Frontal cortex (tissue), 4 donors: ENCODE measurements around the gene SERPINA3. TPM values are rescaled to one million over a fixed set of nuclear protein-coding genes. Genes with fewer than 3 reads are reported as not detected.

ENCODE experiments used
- DNase-seq, 2 donors: peaks; one replicate each; pipeline ENCODE4 v3.0.0; 2012; ENCODE audit warnings: low spot score in 2 of 2
- FAIRE-seq: peaks from 2 replicates; lab custom pipeline; 2012; peaks lifted over from hg19 to GRCh38; lab: Jason Lieb, UNC
- total RNA-seq: library from RNA; depleted of rRNA; stranded (reverse); fragments of >200 nt; gene quantifications from one replicate; pipeline ENCODE4 v1.2.3, GENCODE V29; 2014
- donor health status: control.
- donor health status: control.
- donor health status: control.

Gene SERPINA3
- total RNA-seq, 1 donor from 2014 or later: not detected

- FAIRE-seq (no peak), DNase-seq (no peak)
These were observed 29.3 kb upstream of the SERPINA3 start for GRCh38 chr14:94582851-94583250.

DNA sequence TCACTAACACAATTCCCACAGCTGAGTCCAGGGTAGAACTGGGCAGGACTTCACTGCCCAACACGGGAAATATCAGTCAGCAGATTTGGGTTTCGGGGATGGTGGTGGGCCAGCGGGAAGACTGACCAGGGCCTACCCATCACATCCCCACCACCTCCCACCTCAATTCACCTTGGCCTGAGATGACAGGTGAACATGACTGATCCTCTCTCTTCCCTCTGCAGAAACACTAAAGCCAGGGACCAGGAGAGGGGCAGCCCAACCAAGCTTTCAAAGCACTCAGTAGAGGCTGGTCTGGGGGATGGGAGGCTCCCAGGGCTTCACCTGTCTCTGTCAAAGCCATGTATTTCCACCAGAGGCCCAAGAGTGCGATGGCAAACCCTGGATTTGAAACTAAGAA, 28.6 kb upstream of the SERPINA3 start:
- DNase-seq (no peak), FAIRE-seq (no peak)

DNA sequence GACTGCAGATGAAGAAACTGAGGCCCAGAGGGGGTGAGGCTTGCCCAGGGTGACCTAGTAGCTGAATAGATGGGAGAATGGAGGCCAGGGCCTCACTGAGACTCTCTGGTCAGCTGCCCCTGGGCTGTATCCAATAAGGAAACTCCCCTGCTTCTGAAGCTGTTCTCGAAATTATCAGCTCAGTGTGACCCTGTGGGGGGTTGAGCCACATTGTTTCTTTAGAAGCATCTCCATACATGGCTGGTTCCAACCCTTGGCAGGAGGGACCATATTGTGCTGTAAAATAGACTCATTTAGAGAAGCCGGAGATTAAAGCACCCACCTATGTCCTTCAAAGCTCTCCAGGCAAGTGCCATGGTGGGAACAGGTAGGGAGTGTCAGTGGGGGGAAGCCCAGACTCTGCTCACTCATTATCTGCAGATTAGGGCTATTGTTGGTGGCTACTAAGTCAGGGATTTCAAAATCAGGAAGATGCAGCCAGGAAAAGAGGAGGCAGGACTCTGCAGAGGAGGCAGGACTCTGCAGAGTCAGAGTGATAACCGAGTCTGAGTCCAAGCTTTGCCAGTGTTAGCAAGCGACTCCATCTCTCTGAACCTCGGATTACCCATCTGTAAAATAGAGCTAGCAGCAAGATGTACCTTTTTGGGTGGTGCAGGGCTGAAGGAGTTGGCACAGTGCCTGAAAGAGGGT, 27.5 kb upstream of the SERPINA3 start:
- DNase-seq: no peak
- FAIRE-seq: no peak

GRCh38 chr14:94586635-94587034, 25.6 kb upstream of the SERPINA3 start:
- FAIRE-seq: no peak
- DNase-seq: no peak

DNA sequence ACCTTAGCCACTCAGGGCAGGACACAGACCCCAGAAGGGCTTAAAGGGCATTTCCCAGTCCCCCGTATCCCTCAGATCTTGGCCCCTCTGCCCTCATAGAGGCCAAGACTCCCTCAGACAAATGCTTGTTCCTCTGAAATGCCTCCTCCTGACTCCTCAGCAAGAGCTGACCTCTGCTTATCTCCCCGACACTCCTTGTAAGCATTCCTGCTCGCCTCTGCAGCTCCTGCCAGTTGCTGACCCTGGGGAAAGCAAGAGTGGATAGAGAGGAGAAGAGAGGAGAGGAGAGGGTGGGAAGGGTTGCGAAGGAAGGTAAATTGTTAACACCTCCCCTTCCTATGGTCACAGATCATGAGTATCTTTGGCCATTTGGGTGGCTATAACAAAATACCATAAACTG, 23.9 kb upstream of the SERPINA3 start:
- DNase-seq (no peak), FAIRE-seq (no peak)

DNA sequence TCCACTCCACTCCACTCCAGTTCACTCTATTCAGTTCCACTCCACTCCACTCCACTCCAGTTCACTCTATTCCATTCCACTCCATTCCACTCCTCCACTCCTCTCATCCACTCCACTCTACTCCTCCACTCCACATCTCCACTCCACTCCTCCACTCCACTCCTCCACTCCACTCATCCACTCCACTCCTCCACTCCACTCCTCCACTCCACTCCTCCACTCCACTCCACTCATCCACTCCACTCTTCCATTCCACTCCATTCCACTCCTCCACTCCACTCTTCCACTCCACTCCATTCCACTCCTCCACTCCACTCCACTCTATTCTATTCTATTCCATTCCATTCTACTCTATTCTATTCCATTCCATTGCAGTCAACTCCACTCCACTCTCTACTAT, 21.1 kb upstream of the SERPINA3 start:
- no peak for FAIRE-seq
- DNase-seq: no peak

DNA sequence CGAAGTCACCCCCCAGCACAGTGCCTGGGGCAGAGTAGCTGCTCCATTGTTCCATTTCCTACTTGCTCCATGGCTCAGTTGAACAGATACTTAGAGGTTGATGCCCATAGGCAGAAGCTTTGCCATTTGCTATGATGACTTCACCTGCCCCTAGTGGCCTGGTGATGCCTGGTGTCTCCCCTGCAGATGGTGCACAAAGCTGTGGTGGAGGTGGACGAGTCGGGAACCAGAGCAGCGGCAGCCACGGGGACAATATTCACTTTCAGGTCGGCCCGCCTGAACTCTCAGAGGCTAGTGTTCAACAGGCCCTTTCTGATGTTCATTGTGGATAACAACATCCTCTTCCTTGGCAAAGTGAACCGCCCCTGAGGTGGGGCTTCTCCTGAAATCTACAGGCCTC, 20.3 kb upstream of the SERPINA3 start:
- DNase-seq (no peak), FAIRE-seq (no peak)

DNA sequence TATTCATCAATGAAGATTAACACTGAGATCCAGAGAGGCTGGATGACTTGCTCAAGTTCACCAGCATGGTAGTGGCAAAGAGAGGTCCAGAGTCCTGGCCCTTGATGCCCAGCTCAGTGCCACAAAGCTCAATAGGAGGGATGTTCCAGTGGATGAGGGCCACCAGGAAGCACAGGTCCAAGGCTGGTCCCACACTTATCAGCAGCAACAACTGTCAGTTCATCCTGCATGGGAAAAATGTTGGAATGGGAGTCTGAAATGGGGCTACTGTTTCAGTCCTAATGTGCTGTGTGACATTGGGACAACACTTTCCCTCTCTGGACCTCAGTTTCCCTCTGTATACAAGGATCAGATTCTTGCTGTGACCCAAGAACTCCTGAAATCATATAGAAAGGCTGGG, 19.7 kb upstream of the SERPINA3 start:
- DNase-seq (no peak), FAIRE-seq (no peak)

DNA sequence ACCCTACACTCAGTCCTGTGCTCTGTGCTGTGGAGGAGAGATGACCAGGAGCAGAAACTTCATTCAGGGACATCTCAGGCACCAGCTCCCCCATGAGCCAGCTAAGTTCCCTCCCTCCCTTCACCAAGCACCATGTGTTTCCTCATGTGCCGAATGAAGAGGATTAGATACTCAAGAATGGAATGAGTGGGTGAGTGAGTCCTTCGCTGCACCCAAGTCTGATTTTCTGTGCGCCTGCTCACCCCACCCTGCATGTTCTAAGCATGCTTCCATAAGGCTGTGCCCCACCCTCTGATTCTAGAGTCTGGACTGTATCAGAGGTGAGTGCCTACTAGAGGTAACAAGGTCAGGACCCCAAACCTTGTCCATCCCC, 18.8 kb upstream of the SERPINA3 start:
- DNase-seq (no peak), FAIRE-seq (no peak)

- DNase-seq (no peak), FAIRE-seq (no peak)
These were observed 18.3 kb upstream of the SERPINA3 start for GRCh38 chr14:94593749-94594431.

DNA sequence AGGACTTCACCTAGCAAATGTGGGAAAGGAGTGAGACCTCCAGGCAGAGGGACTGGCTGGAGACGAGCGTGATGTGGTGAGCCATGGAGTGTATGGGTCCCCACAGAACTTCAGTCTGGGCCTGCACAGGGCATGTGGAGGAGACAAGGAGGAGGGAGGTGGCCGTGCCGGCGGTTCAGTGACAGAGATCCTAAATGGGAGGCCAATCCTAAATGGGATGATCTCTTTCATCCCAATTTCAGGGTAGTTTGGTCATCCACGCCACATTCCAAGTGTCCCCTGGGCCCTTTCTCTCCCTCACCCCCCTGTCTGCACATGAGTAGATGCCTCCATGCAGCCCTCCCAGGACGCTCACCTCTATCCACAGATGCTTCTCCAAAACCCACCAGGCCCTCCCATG, 17.8 kb upstream of the SERPINA3 start:
- FAIRE-seq (no peak), DNase-seq (no peak)

DNA sequence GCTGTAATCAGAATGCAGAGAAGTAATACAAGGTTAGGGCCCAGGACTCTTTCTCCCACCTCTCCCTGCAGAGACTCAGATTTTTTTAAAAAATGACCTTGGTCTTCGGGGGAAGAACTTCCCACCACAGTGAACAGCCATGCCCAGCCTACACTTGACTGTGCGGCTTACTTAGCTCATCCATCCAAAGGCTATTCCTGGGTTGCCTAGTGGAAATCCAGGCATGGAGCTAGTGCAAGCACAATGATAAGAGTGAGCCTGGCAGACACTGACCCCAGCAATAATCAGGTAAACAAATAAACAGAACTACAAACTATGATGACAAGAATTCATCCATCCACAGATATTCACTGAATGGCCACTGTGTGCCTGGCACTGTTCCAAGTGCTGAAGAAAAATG, 16.3 kb upstream of the SERPINA3 start:
- FAIRE-seq (no peak), DNase-seq (no peak)

DNA sequence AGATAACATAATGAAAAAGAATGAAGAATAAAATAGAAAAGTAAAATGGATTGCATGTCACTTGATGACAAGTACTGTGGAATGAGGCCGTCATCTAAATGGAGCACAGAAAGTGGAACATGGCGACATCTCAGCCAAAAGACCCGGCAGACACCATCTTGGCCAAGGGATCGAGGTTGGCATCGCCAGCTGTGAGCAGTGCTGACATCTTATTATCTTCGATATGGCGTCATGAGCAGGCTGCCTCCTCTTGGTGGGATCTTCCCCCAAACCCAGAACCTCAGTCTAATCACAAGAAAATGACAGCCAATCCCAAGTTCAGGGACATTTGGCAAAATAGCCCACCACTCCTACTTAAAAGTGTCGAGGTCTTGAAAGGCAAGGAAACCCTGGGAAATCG, 15.8 kb upstream of the SERPINA3 start:
- no peak for FAIRE-seq
- no peak for DNase-seq

GRCh38 chr14:94597788-94598187, 14.4 kb upstream of the SERPINA3 start:
- FAIRE-seq (no peak), DNase-seq (no peak)

GRCh38 chr14:94598506-94598815, 13.7 kb upstream of the SERPINA3 start:
- DNase-seq (no peak), FAIRE-seq (no peak)

GRCh38 chr14:94598816-94599655, 13.2 kb upstream of the SERPINA3 start:
- peak; percentile 6 for FAIRE-seq
- DNase-seq: peak; percentile 24 to 53

DNA sequence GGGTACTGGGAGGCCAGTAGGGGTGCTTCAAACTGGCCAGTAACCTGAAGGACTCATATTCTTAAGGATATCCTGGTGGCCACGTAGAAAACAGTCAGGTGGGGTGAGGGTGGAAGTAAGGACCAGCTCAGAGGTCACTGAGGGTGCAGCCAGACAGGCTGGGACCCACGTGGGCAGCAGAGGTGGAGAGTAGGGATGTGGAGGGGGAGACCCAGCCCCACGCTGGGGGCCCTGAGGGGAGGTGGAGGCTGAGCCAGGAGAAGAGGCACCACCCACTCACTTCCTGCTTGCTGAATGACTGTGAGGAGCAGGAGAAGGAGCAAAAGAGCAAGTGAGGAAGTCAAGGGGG, 12.6 kb upstream of the SERPINA3 start:
- FAIRE-seq (no peak), DNase-seq (no peak)

DNA sequence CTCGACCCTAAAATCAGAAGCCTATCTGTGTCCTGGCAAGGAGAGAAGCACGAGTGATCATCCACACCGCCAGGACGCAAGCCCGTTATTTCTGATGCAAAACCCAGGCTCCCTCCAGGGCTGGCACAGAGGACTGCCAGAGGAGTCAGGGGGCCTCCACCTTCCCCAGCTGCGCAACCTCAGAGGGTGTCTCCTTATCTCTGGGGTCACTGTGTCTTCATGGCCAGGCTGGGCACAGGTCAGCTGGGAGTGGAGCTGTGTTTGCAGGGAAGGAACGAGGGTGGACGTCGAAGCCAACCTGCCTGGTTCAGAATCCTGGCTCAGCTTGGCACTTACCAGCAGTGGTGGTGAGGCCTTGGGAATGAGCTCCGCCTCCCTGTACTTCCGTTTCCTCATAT, 12.0 kb upstream of the SERPINA3 start:
- FAIRE-seq (no peak), DNase-seq (no peak)

GRCh38 chr14:94601884-94602391, 10.3 kb upstream of the SERPINA3 start:
- FAIRE-seq (no peak), DNase-seq (peak in 1 of 2 donors; percentile 56)

GRCh38 chr14:94602722-94603121, 9.5 kb upstream of the SERPINA3 start:
- no peak for DNase-seq
- FAIRE-seq: no peak

- FAIRE-seq (no peak), DNase-seq (no peak)
These were observed 6.8 kb upstream of the SERPINA3 start for GRCh38 chr14:94605361-94605760.
